HG03354 (cell line): ENCODE data around the gene TSTD1.
A peak's percentile ranks its signal among the peaks of the same experiment; 100 is the strongest.
"Not testable (repeated sequence)": the region's sequence is repeated elsewhere in the genome, so short reads cannot be mapped to it uniquely, and the experiment has no call there.

ENCODE experiments used
- ATAC-seq: cut with Tn5 transposase; IDR thresholded peaks from one replicate; pipeline ENCODE4 v1.9.1; 2021; ENCODE audit warnings: mild to moderate bottlenecking; ENCODE audit not compliant: unreplicated experiment, poor library complexity, severe bottlenecking

The TSTD1 gene

GRCh38 chr1:161013488-161014230 is 25.1 kb downstream of the TSTD1 start:
- ATAC-seq = peak; percentile 92

- no peak for ATAC-seq
Measured at GRCh38 chr1:161013131-161013487, 25.7 kb downstream of the TSTD1 start.

GRCh38 chr1:161012420-161012819 is 26.3 kb downstream of the TSTD1 start:
- ATAC-seq = no peak

GRCh38 chr1:161009602-161010211 is 29.1 kb downstream of the TSTD1 start:
- no peak for ATAC-seq

- ATAC-seq = no peak
Measured at GRCh38 chr1:161008869-161009510, 29.8 kb downstream of the TSTD1 start.

- ATAC-seq = no peak
Measured at GRCh38 chr1:161007369-161007768, 31.4 kb downstream of the TSTD1 start.

GRCh38 chr1:161006563-161006962 is 32.2 kb downstream of the TSTD1 start:
- ATAC-seq = no peak

- no peak for ATAC-seq
Measured at GRCh38 chr1:161001525-161001924, 37.2 kb downstream of the TSTD1 start.

- ATAC-seq = no peak
Measured at GRCh38 chr1:161000736-161001480, 37.9 kb downstream of the TSTD1 start.

GRCh38 chr1:160999376-160999775 is 39.4 kb downstream of the TSTD1 start:
- no peak for ATAC-seq

GRCh38 chr1:160997323-160998038 is 41.3 kb downstream of the TSTD1 start:
- ATAC-seq = no peak

GRCh38 chr1:160996178-160996577 is 42.6 kb downstream of the TSTD1 start:
- ATAC-seq = no peak

GRCh38 chr1:160993544-160994193 is 45.1 kb downstream of the TSTD1 start:
- ATAC-seq = no peak

- ATAC-seq = not testable (repeated sequence)
Measured at GRCh38 chr1:160992036-160992435, 46.7 kb downstream of the TSTD1 start.
